HEK293 (cell line): ENCODE results near the gene SLC8A1.

ENCODE experiments used
- CTCF ChIA-PET: fragments of 350-600 bp; formaldehyde crosslinking; extraction: SDS; loops from one replicate; lab custom pipeline; 2021; ENCODE audit warnings: antibody characterized with exemption; lab: Yijun Ruan, JAX
- POLR2A ChIA-PET: fragments of 300-600 bp; formaldehyde crosslinking; extraction: SDS; loops from one replicate; lab custom pipeline; 2020; ENCODE audit warnings: antibody characterized with exemption, inconsistent platforms; lab: Yijun Ruan, JAX
- H3K27ac ChIP-seq: fragments of 200-500 bp; sonication (Bioruptor generic); 2 replicates; pipeline ENCODE4 v1.5.1; 2014; ENCODE audit warnings: low read depth, low read length, control low read depth, inconsistent platforms; ENCODE audit errors: extremely low read depth
- H3K36me3 ChIP-seq, 2 experiments: fragments of 200-500 bp in 1 of 2; sonication (Bioruptor generic) in 1 of 2; 1 replicate in 1 of 2; 2 replicates in 1 of 2; pipeline ENCODE4 v1.5.1; 2014 to 2017; ENCODE audit warnings: inconsistent platforms in 2 of 2, low read length in 2 of 2; ENCODE audit not compliant: control insufficient read depth in 2 of 2, insufficient read depth in 1 of 2
- H3K4me1 ChIP-seq: fragments of 200-500 bp; sonication (Bioruptor generic); 2 replicates; pipeline ENCODE4 v1.5.1; 2014; ENCODE audit warnings: mild to moderate bottlenecking, low read length, inconsistent platforms; ENCODE audit not compliant: control insufficient read depth, insufficient read depth
- H3K4me3 ChIP-seq: 2 replicates; pipeline ENCODE4 v1.5.1; 2011; ENCODE audit warnings: low read depth, mild to moderate bottlenecking, control low read depth, low read length, moderate library complexity
- H3K9me3 ChIP-seq: fragments of 200-500 bp; sonication (Bioruptor generic); 2 replicates; pipeline ENCODE4 v1.5.1; 2014; ENCODE audit warnings: low read depth, low read length, inconsistent platforms; ENCODE audit not compliant: control insufficient read depth, insufficient read depth
- HOXA7 ChIP-seq: sonication (generic); formaldehyde crosslinking; IDR thresholded peaks from 2 replicates; pipeline ENCODE4 v1.8.1; 2022; ENCODE audit warnings: missing genetic modification reagents, borderline replicate concordance
- HOXC10 ChIP-seq: sonication (generic); formaldehyde crosslinking; IDR thresholded peaks from 2 replicates; pipeline ENCODE4 v1.8.1; 2023; ENCODE audit warnings: mild to moderate bottlenecking, missing genetic modification reagents
- MEIS1 ChIP-seq: sonication (generic); formaldehyde crosslinking; IDR thresholded peaks from 2 replicates; pipeline ENCODE4 v1.8.1; 2022; ENCODE audit warnings: missing genetic modification reagents, mild to moderate bottlenecking, borderline replicate concordance
- ZBTB20 ChIP-seq: fragments of 450-650 bp; formaldehyde crosslinking; IDR thresholded peaks from 2 replicates; pipeline ENCODE4 v1.5.1; 2016; ENCODE audit warnings: missing biosample characterization, missing genetic modification characterization
- ZNF335 ChIP-seq: fragments of 450-650 bp; formaldehyde crosslinking; conservative IDR thresholded peaks from 2 replicates; pipeline ENCODE4 v1.5.1; 2016; ENCODE audit warnings: missing biosample characterization, missing genetic modification characterization
- ZNF354C ChIP-seq: fragments of 450-650 bp; formaldehyde crosslinking; IDR thresholded peaks from 2 replicates; pipeline ENCODE4 v1.5.1; 2016; ENCODE audit warnings: missing biosample characterization, missing genetic modification characterization, low read depth, borderline replicate concordance
- ZNF501 ChIP-seq: fragments of 450-650 bp; formaldehyde crosslinking; IDR thresholded peaks from 2 replicates; pipeline ENCODE4 v1.5.1; 2016; ENCODE audit warnings: missing biosample characterization, missing genetic modification characterization
- ZNF596 ChIP-seq: fragments of 450-650 bp; IDR thresholded peaks from 2 replicates; pipeline ENCODE4 v1.5.0; 2018; ENCODE audit warnings: missing biosample characterization, mild to moderate bottlenecking, missing genetic modification characterization, moderate library complexity
- ZNF626 ChIP-seq: fragments of 450-650 bp; sonication (Bioruptor Pico); formaldehyde crosslinking; IDR thresholded peaks from 2 replicates; pipeline ENCODE4 v1.5.1; 2018; ENCODE audit warnings: missing biosample characterization, missing genetic modification characterization, inconsistent platforms
- TF ChIP-seq, protein P1 (sequence below): fragments of 450-650 bp; formaldehyde crosslinking; IDR thresholded peaks from 2 replicates; pipeline ENCODE4 v1.5.1; 2016; ENCODE audit warnings: missing biosample characterization, missing genetic modification characterization
- TF ChIP-seq, protein P2 (sequence below): fragments of 450-650 bp; formaldehyde crosslinking; conservative IDR thresholded peaks from 2 replicates; pipeline ENCODE4 v1.5.1; 2016; ENCODE audit warnings: low read depth, missing biosample characterization, missing genetic modification characterization
- TF ChIP-seq, protein P3 (sequence below): fragments of 450-650 bp; formaldehyde crosslinking; IDR thresholded peaks from 2 replicates; pipeline ENCODE4 v1.5.1; 2016; ENCODE audit warnings: missing biosample characterization, missing genetic modification characterization

The SLC8A1 gene

DNA sequence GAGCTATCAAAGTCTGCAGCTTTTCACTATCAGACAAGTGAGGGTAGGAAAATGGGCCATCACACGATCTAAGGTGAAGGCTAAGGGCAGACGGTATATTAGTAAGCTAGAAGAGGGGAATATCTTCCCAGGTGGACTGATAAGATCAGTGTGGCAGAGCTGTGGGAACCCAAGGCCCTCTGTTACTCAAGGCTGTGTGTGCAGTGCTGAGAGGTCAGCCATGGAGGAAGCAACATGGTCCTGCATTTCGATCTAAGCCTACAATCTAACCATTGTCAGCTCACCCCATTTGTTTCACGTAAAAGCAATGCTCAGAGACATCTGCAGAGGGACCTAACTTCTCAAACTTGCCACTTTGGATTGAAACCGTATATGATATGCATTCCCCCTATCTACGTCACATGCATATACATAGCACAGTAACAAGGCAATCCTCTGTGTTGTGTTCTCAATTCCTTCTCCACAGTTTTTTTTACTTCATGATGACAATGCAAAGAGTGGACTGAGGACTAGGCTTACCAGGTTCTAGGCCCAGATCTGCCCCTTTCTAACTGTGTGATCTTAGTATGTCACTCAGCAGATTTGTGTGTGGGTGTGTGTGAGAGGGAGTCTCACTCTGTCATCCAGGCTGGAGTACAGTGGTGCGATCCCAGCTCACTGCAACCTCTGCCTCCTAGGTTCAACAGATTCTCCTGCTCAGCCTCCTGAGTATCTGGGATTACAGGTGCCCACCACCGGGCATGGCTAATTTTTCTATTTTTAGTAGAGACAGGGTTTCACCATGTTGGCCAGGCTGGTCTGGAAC is 45.2 kb downstream of the SLC8A1 start:
- H3K9me3 ChIP-seq, result no peaks in the 10 kb centered on the region
- H3K27ac ChIP-seq, result no peak overlapping the region
- H3K4me3 ChIP-seq, result no peak overlapping the region
- no peak for TF ChIP-seq MEIS1 (CRISPR knock-in tag)
- no peak for TF ChIP-seq ZNF626 (tag by site-specific recombination)
- TF ChIP-seq ZNF501, result no peak
- no peak for TF ChIP-seq ZNF354C (tag by site-specific recombination)
- TF ChIP-seq ZNF335 (tag by site-specific recombination), result no peak
- TF ChIP-seq HOXA7 (CRISPR knock-in tag), result no peak
- no peak for TF ChIP-seq HOXC10 (CRISPR knock-in tag)
- TF ChIP-seq, protein P1, sequence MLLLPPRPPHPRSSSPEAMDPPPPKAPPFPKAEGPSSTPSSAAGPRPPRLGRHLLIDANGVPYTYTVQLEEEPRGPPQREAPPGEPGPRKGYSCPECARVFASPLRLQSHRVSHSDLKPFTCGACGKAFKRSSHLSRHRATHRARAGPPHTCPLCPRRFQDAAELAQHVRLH, result no peak
- TF ChIP-seq ZNF596, result no peak
- ChIA-PET POLR2A (no interaction called here), CTCF (interaction anchor here (0.8 to 1.3 kb wide), 2 partner anchors 18 to 43 kb away, joined by 3 to 4 read pairs; no protein-coding TSS in a partner anchor)
- H3K4me1 ChIP-seq, result no peaks in the 10 kb centered on the region
- no peaks in the 10 kb centered on the region for H3K36me3 ChIP-seq

DNA sequence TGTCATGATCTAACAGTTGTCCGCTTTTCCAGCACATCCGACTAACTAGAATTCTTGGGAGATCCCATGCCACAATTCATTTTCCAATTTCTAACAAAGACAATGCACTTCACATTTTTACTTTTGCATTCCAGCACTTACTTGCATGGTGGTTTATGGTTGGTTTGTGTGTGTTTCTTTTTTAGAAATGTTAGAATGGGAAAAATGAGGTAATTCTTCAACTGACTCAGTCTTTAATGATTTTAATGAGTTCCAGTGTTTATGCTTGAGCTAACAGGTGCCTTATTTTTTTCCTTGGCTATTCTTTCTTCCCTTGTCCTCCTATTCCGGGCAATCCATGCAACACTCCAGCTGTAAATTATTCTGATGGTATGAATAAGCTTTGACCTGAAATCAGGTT is 46.4 kb downstream of the SLC8A1 start:
- CTCF ChIA-PET, result interaction anchor here (1.3 kb wide), 1 partner anchor 44 kb away, joined by 3 read pairs; no protein-coding TSS in a partner anchor
- Histone ChIP-seq H3K9me3 (no peaks in the 10 kb centered on the region), H3K4me3 (no peak overlapping the region), H3K36me3 (no peaks in the 10 kb centered on the region), H3K27ac (no peak overlapping the region), H3K4me1 (no peaks in the 10 kb centered on the region)
- no peak for TF ChIP-seq ZBTB20 (tag by site-specific recombination)
- POLR2A ChIA-PET, result no interaction called here

DNA sequence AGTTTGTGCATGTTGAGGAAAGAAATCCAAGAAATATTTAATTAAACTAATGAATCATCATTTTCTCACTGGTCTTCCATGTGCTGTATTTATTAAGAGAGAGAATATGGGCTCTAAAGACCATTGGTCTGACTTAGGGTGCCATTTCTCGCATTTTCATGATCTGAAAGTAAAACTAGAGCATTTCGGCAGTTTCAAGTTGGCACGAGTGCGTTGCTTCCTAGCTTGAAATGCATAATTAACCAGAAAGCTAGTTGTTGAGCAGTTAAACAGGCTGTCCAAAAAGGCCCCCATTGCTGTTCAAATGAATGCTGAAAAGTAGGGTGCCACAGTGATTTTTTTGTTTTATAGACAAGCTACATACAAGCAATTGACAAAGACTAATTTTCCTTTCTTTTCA is 47.4 kb downstream of the SLC8A1 start:
- Histone ChIP-seq H3K36me3 (no peaks in the 10 kb centered on the region), H3K9me3 (no peaks in the 10 kb centered on the region), H3K4me1 (no peaks in the 10 kb centered on the region), H3K27ac (no peak overlapping the region), H3K4me3 (no peak overlapping the region)
- ChIA-PET POLR2A (no interaction called here), CTCF (no interaction called here)
- TF ChIP-seq ZNF501, result no peak
- TF ChIP-seq, protein P2, sequence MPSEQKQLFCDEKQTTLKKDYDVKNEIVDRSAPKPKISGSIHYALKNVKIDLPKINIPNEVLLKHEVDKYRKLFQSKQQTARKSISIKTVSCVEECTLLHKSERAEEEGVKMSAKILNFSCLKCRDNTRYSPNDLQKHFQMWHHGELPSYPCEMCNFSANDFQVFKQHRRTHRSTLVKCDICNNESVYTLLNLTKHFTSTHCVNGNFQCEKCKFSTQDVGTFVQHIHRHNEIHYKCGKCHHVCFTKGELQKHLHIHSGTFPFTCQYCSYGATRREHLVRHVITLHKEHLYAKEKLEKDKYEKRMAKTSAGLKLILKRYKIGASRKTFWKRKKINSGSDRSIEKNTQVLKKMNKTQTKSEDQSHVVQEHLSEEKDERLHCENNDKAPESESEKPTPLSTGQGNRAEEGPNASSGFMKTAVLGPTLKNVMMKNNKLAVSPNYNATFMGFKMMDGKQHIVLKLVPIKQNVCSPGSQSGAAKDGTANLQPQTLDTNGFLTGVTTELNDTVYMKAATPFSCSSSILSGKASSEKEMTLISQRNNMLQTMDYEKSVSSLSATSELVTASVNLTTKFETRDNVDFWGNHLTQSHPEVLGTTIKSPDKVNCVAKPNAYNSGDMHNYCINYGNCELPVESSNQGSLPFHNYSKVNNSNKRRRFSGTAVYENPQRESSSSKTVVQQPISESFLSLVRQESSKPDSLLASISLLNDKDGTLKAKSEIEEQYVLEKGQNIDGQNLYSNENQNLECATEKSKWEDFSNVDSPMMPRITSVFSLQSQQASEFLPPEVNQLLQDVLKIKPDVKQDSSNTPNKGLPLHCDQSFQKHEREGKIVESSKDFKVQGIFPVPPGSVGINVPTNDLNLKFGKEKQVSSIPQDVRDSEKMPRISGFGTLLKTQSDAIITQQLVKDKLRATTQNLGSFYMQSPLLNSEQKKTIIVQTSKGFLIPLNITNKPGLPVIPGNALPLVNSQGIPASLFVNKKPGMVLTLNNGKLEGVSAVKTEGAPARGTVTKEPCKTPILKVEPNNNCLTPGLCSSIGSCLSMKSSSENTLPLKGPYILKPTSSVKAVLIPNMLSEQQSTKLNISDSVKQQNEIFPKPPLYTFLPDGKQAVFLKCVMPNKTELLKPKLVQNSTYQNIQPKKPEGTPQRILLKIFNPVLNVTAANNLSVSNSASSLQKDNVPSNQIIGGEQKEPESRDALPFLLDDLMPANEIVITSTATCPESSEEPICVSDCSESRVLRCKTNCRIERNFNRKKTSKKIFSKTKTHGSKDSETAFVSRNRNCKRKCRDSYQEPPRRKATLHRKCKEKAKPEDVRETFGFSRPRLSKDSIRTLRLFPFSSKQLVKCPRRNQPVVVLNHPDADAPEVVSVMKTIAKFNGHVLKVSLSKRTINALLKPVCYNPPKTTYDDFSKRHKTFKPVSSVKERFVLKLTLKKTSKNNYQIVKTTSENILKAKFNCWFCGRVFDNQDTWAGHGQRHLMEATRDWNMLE (tag by site-specific recombination), result no peak
- TF ChIP-seq, protein P3, sequence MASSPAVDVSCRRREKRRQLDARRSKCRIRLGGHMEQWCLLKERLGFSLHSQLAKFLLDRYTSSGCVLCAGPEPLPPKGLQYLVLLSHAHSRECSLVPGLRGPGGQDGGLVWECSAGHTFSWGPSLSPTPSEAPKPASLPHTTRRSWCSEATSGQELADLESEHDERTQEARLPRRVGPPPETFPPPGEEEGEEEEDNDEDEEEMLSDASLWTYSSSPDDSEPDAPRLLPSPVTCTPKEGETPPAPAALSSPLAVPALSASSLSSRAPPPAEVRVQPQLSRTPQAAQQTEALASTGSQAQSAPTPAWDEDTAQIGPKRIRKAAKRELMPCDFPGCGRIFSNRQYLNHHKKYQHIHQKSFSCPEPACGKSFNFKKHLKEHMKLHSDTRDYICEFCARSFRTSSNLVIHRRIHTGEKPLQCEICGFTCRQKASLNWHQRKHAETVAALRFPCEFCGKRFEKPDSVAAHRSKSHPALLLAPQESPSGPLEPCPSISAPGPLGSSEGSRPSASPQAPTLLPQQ (tag by site-specific recombination), result no peak
